HG03521 (cell line): ENCODE results near the gene ESM1.

Source experiments
- ATAC-seq: cut with Tn5 transposase; IDR thresholded peaks from one replicate; pipeline ENCODE4 v1.9.1; 2021; ENCODE audit warnings: mild to moderate bottlenecking, moderate library complexity; ENCODE audit not compliant: unreplicated experiment

The ESM1 gene

GRCh38 chr5:54988218-54988617 is 2.8 kb upstream of the ESM1 start:
- no peak for ATAC-seq

- no peak for ATAC-seq
Observed at GRCh38 chr5:54986269-54986654, 869 bp upstream of the ESM1 start.

- no peak for ATAC-seq
Observed at GRCh38 chr5:54981928-54982327, 3.5 kb downstream of the ESM1 start.

DNA sequence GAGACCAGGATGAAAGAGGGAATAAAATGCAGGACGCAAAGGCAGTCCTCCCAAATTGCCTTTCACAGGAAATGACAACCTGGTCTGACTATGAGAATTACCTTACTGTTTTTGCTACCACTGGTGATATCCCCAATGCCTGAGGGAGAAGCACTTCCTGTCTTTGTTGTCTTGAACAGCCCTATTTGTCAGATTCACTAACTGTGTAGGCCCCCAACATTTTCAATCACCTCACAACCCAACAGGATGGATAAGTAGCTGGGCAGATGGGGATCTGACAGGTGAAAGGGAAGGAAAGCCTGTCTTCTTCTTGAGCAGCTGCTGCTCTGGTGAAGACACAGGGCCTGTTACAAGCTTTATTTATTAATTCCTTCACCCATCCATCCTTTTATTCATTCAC is 9.7 kb downstream of the ESM1 start:
- no peak for ATAC-seq

GRCh38 chr5:54969856-54970828 is 15.3 kb downstream of the ESM1 start:
- ATAC-seq, result no peak

- no peak for ATAC-seq
Observed at GRCh38 chr5:54969242-54969641, 16.2 kb downstream of the ESM1 start.

DNA sequence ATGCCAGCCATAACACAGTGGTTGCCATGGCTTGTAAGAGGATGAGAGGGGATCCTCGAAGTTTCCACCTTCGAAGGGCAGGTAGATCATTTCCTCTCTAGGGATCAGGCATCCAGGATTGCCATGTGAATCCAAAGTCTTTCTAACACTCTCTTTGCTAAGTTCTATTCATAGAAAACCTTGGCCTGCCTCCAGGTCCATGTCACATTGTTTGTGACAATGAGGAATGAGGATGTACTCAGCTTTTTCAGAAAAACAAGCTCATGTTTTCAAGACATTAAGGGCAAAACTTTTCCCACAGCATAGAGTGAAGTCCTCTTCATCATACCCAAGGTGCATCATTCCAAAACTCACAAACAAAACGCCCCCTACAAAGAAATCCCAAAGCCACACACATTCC is 19.6 kb downstream of the ESM1 start:
- no peak for ATAC-seq

DNA sequence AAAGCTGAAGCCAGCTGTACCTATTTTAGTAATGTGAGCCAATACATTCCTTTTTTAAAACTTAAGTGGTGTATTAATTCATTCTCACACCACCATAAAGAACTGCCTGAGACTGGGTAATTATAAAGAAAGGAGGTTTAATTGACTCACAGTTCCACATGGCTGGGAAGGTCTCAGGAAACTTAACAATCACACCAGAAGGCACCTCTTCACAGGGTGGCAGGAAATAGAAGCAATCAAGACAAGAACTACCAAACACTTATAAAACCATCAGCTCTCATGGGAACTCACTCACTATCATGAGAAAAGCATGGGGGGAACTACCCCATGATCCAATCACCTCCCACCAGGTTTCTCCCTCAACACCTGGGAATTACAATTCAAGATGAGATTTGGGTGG is 21.0 kb downstream of the ESM1 start:
- ATAC-seq, result no peak

DNA sequence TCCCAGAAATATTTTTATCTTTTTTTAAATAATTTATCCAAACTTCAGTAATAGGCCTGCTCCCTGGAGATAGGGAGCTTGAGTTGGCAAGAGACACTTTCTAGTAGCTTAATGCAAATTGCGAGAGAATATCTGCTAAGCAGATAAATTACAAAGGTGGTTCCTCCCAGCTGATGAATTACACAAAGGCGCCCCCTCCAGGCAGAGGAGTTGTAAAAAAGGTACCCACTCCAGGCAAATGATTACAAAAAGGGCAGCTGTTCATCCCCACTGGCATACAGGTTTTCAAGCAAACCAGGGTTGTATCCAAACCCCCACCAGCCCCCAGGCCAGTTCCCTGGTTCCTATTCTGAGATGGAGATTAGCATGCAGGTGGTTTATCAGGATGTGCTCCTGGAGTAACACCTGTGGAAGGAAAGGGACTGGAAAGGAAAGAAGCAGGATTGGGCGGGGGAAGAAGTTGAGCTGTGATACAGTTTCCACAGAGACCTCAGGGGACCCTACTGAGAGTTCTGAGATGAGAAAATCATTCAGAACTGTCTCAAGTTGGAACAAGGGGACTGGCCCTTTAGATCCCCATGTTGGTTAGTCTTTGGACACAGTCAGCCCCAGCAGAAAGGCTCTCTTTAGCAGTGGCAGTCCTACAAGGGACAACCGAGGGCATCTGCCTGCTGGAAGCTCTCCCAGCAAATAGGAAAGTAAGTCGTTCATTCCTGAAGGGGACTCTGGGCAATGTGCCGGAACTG is 25.5 kb downstream of the ESM1 start:
- no peak for ATAC-seq

- no peak for ATAC-seq
Observed at GRCh38 chr5:54956922-54957321, 28.5 kb downstream of the ESM1 start.

DNA sequence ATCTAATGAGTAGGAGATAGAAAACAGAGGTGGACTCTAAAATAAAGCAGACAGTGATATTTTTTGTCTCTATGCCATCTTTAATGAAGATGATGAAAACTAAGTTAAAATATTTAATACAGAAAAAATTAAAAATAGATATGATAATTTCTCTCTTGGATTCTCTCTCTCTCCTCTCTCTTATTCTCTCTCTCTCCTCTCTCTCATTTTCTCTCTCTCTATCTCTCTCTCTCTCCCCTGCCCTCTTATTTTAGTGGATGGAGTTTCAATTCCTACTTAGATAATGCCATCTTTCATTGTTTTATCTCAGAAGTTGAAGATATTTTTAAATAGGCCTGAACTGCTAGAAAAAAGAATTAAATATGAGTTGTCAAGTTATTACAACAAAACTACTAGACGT is 38.2 kb downstream of the ESM1 start:
- no peak for ATAC-seq

- ATAC-seq, result no peak
Observed at GRCh38 chr5:54946306-54946819, 39.0 kb downstream of the ESM1 start.

DNA sequence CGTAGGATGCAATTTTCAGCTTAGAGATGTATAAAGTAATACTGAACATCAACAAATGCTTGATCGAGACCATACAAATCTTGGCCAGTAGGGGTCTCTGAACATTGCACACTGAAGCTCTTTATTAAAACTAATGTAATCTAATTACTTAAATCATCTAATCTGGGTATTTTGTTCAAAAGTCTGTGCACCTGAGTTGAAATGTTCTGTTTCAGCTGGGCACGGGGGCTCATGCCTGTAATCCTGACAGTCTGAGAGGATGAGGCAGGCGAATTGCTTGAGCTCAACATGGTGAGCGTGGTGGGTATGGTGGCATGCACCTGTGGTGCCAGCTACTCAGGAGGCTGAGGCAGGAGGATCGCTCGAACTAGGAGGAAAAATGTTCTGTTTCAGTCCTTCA is 41.0 kb downstream of the ESM1 start:
- no peak for ATAC-seq

GRCh38 chr5:54942064-54942778 is 43.2 kb downstream of the ESM1 start:
- no peak for ATAC-seq

DNA sequence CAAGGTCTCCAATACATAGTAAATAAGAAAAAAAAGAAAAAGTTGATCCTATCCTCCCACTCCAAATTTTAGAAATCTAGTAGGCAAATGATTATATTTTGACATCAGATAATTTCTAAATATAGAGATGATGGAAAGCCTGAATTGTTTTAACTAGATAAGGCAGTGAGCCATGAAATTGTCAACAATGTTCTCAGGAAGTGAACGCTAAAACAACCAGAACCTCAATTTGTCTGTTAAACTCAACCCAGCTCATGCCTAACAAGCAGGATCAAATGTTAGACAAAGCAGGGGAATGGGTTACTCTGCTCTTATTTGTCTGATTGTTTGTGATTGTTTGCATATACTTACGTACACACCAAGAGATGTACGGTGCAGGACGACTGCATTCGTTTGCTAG is 49.2 kb downstream of the ESM1 start:
- no peak for ATAC-seq

GRCh38 chr5:54932789-54933188 is 52.6 kb downstream of the ESM1 start:
- ATAC-seq, result no peak

- no peak for ATAC-seq
Observed at GRCh38 chr5:54930736-54931135, 54.7 kb downstream of the ESM1 start.
